Measurements from ENCODE around the gene SEC24C. TPM values are rescaled to one million over a fixed set of nuclear protein-coding genes. Genes with fewer than 3 reads are reported as not detected.

SEC24C gene
- total and polyA plus RNA-seq, 2 of the 4 experiments (the other 2 are of a cell fraction) = 74.2 to 88.9 TPM

- Histone ChIP-seq H3K18ac (ENCODE audit: low read depth, low read length) (no peak overlapping the region), H3K9me3 (ENCODE audit: control insufficient read depth, insufficient read depth, low read length) (no peaks in the 10 kb centered on the region), H3K9ac (ENCODE audit: low read depth, low read length) (no peak overlapping the region), H4K20me1 (ENCODE audit: insufficient read depth, low read length) (no peaks in the 10 kb centered on the region), H3K79me1 (ENCODE audit: low read depth in 1 of 2, low read length in 2 of 2) (peaks cover 14 to 34% of the 10 kb centered on the region in 2 experiments; a peak in 3 of 4 replicates), H3K9me1 (ENCODE audit: insufficient read depth, low read length) (peaks cover 15% of the 10 kb centered on the region), H3K36me3 (ENCODE audit: control insufficient read depth, insufficient read depth, low read length) (peaks cover 25% of the 10 kb centered on the region), H3K23ac (ENCODE audit: low read depth, low read length) (no peak overlapping the region), H3K4me2 (ENCODE audit: low read depth, low read length) (no peak overlapping the region), H4K5ac (ENCODE audit: low read depth, low read length) (no peak overlapping the region), H3K4me3 (ENCODE audit: insufficient read depth, low read depth, low read length) (no peak overlapping the region), H2BK120ac (ENCODE audit: low read depth, low read length) (no peak overlapping the region), H2AFZ (replicated peaks; ENCODE audit: low read length, poor library complexity) (no peak overlapping the region), H3K4me1 (ENCODE audit: control insufficient read depth, insufficient read depth, low read length) (peaks cover 12% of the 10 kb centered on the region), H3K56ac (ENCODE audit: extremely low read depth, insufficient read depth, low read length) (no peak overlapping the region), H3K27ac (ENCODE audit: insufficient read depth, low read length) (no peak overlapping the region), H2BK20ac (ENCODE audit: low read depth, low read length) (no peak overlapping the region), H2AK9ac (replicated peaks; ENCODE audit: low read depth, low read length, poor library complexity) (no peak overlapping the region), H2BK5ac (ENCODE audit: low read depth, low read length, poor library complexity, severe bottlenecking) (no peak overlapping the region), H3K27me3 (ENCODE audit: control insufficient read depth, insufficient read depth, low read length) (no peaks in the 10 kb centered on the region), H3K14ac (replicated peaks; ENCODE audit: low read depth, low read length) (no peak overlapping the region), H2AK5ac (ENCODE audit: low read depth, low read length) (no peak overlapping the region), H3K4ac (ENCODE audit: low read depth, low read length) (no peak overlapping the region), H4K91ac (ENCODE audit: insufficient read depth, low read depth, low read length) (no peak overlapping the region), H4K8ac (ENCODE audit: low read depth in 2 of 2, low read length in 2 of 2) (no peak overlapping the region), H2BK15ac (ENCODE audit: low read depth, low read length) (no peak overlapping the region)
- TF ChIP-seq FOS (IDR thresholded peaks at IDR 0.05; ENCODE audit: low read depth, low read length) (no peak), MAZ (IDR thresholded peaks at IDR 0.05; ENCODE audit: borderline replicate concordance, low read depth, low read length) (no peak), MAFK (IDR thresholded peaks at IDR 0.05; ENCODE audit: low read depth, low read length) (no peak), USF2 (IDR thresholded peaks at IDR 0.05; ENCODE audit: low read depth, low read length) (no peak), RFX5 (IDR thresholded peaks at IDR 0.05; ENCODE audit: low read depth, low read length) (no peak), CTCF (conservative IDR thresholded peaks at IDR 0.05; ENCODE audit: low read depth, low read length) (no peak), SMC3 (IDR thresholded peaks at IDR 0.05; ENCODE audit: low read depth, low read length) (no peak), MXI1 (IDR thresholded peaks at IDR 0.05; ENCODE audit: borderline replicate concordance, low read depth, low read length) (no peak), RCOR1 (IDR thresholded peaks at IDR 0.05; ENCODE audit: insufficient replicate concordance, low read length) (no peak), POLR2A (IDR thresholded peaks at IDR 0.05; ENCODE audit: low read depth, low read length) (no peak), CEBPB (IDR thresholded peaks at IDR 0.05; ENCODE audit: low read depth, low read length) (no peak), RAD21 (IDR thresholded peaks at IDR 0.05; ENCODE audit: low read length) (no peak), BHLHE40 (IDR thresholded peaks at IDR 0.05; ENCODE audit: low read depth, low read length) (no peak), ELK1 (IDR thresholded peaks at IDR 0.05; ENCODE audit: borderline replicate concordance, low read depth, low read length) (no peak)
- dilution Hi-C loops (cut with HindIII; ENCODE audit: low sequenced_read_pairs, unreplicated experiment) = no loop called here
- intact Hi-C loops (cut with micrococcal nuclease) = no loop called here
- WGBS, 2 experiments (ENCODE audit: extremely low coverage in 2 of 2, insufficient read length in 1 of 2) = 89% methylated on average over 1 of the region's 7 CpGs; no CpG with 5 or more reads in 1 of the 2 experiments
- BruUV-seq (replicated peaks) = no TSS peak
- DNase-seq (no peak), ATAC-seq (ENCODE audit: low read depth) (no peak)
- in situ Hi-C loops (cut with MboI; ENCODE audit: low sequenced_read_pairs) = no loop called here
- ChIA-PET POLR2A (ENCODE audit: unreplicated experiment) (no interaction called here), CTCF (no interaction called here)
These were observed 69.2 kb downstream of the SEC24C start for GRCh38 chr10:73813333-73813732.

Data from IMR-90 (cell line).